NCI-H1092 treated with DMSO at 0.1 percent for 48 hours (cell line): ENCODE measurements around the gene LARP4B.

Experiments
- DNase-seq: peaks from one replicate; lab custom pipeline; 2025; lab: John Stamatoyannopoulos, UW

LARP4B gene

DNA sequence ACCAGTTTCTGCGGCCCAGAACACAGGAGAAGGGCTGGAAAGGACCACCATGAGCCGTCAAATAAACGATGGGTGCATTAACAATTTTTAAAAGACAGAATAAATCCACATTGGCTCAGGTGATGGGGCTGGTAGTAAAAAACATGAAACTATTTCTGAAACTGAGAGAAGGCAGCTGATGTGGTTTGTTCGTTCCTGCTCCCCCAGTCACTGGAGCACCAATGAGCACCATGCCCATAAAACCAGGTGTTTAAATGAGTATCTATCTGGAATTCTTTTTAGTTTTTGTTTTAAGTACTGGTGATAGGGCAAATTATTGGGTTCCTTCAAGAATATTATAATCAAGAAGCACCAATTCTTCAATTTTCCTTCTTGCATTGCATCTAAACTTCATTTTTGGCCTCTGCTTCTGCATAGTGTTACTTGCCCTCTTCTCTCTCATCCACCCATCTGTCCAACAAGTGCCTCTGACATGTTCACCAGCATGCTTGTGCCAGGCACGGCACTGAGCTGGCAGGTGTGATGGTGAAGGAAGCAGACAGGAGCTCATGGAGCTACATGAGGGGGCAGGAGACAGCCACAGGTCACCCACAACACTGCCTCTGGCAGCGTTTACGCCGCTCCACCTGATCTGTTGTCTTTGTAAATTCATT lies 65.5 kb downstream of the LARP4B start:
- DNase-seq: no peak

DNA sequence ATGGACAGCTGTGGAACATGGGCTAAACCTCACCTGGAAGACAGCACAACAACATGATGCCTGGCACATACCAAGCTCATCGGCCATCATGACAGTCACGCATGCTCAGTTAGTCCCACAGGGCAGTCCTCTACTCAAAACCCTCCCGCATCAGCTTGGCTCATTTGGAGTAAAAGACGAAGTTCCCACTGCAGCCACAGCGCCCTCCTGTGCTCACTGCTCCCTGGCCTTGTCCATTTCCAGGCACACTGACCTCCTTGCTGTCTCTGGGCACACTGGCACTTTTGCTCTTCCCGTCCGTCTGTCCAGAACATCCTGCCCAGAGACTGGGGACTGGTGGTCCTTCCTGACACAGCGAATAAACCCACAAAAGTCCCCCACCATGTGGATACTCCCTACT lies 66.2 kb downstream of the LARP4B start:
- DNase-seq: no peak

- DNase-seq: no peak
These were observed 71.0 kb downstream of the LARP4B start for GRCh38 chr10:860519-860918.

DNA sequence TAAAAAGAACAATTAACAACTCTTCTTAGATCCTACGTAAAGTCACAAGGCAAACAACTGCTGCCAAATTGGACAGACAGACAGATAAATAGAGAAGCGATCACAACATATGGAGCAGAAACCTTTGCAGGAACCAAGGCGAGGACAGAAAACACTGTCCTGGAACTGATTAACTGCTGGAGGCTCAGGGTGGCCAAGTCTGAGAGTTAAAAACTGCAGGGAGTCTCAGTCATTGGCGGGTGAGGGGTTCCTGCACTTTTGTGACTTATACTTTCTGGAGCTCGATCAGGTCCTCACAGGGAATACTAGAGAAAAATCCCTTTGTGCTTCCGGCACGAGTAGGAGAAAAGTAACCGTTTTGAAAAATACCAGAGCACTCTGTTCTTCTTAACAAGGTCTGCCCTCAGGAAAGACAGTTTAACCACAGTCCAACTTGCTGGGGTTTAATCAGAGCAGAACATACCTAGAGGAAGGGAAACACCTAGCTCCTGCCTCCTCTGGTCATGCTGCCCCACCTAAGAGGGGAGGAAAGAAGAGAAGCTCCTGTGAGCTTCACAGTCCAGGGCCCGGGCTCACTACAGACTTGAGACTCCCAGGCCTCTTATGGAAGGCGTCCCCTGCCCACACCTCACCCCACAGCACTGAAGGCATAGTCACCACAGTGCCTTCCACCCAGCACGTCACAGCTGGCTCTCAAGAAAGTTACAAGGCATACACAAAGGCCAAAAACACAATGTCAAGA lies 74.9 kb downstream of the LARP4B start:
- DNase-seq: no peak

- DNase-seq: no peak
These were observed 75.8 kb downstream of the LARP4B start for GRCh38 chr10:855671-856070.

DNA sequence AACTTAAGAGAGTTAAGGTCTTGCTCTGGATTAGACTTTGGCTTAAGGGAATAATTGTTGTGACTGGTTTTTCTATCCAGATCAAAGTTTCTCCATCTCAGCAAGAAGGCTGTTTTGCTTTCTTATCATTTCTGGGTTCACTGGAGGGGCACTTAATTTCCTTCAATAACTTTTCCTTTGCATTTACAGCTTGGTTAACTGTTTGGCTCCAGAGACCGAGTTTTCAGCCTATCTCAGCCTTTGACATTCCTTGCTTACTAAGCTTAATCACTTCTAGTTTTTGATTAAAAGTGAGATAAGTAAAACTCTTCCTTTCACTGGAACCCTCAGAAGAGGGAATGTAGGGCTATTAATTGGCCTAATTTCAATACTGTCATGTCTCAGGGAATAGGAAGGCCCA lies 76.4 kb downstream of the LARP4B start:
- DNase-seq: no peak

- DNase-seq: no peak
These were observed 78.5 kb downstream of the LARP4B start for GRCh38 chr10:853017-853416.

GRCh38 chr10:852386-852785 lies 79.1 kb downstream of the LARP4B start:
- no peak for DNase-seq

- no peak for DNase-seq
These were observed 79.6 kb downstream of the LARP4B start for GRCh38 chr10:851901-852300.

- DNase-seq: no peak
These were observed 81.4 kb downstream of the LARP4B start for GRCh38 chr10:850093-850492.

- DNase-seq: no peak
These were observed 83.6 kb downstream of the LARP4B start for GRCh38 chr10:847868-848267.

DNA sequence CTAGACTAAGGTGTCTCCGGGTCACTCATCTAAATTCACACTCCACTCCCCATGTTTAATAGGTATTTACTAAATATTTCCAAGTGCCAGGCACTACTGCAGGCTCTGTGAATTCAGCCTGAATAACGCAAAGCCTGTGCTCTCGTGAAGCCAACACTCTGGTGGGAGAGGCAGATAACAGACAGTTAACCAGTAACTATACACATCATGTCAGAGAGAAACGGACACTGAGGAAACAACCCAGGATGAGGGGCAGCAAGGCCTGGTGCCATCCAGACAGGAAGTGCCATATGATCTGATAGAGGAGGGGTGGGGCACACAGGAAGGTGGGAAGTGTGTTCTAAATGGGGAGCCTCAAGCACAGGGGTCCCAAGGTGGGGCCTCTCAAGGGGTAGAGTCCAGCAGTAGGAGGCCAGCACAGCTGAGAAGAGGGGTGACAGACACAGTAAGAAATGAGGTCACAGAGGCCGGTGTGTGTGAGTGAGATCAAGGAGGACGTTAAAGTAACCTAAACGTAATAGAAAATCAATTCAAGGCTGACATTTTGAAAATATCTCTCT lies 85.3 kb downstream of the LARP4B start:
- DNase-seq: no peak

DNA sequence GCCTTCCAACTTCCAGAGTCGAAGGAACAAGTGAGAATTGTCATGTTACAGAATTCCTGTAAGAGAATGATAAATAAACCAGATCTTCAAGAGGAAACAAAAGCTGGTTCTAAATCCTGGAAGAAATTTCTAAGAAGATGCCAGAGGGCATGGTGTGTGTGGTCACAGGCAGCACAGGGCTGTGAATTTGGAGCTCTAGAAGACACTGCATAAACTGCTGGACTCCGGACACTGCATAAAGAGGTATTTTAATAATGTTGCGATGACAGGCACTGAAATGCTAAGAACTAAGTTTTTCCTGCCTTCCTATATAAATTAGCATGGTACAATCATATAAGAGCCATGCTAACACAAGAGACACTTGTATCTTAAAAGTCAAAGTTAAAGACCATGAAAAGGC lies 86.0 kb downstream of the LARP4B start:
- DNase-seq: no peak

- no peak for DNase-seq
These were observed 87.0 kb downstream of the LARP4B start for GRCh38 chr10:844552-844951.

GRCh38 chr10:843703-844102 lies 87.8 kb downstream of the LARP4B start:
- no peak for DNase-seq

GRCh38 chr10:842795-843194 lies 88.7 kb downstream of the LARP4B start:
- no peak for DNase-seq

DNA sequence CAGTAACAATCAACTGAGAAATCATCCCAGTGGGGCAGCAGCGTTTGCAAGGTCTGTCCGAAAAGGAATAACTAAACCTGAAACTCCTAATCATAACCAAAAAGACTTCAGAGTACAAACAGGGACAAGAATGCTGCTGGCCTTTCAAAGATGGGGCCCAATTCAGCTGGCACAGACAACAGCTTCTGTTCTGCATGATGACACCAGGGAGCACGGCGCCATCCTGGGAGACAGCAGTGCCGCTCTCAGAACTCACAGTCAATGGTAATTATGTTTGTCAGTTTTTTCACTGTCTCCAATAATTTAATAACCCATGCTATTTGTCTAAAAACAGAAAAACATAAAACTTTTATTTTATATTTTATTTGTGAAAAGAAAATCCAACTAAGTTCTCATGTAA lies 90.0 kb downstream of the LARP4B start:
- no peak for DNase-seq

GRCh38 chr10:839550-840205 lies 91.8 kb downstream of the LARP4B start:
- DNase-seq: no peak

GRCh38 chr10:836782-837181 lies 94.7 kb downstream of the LARP4B start:
- DNase-seq: no peak

DNA sequence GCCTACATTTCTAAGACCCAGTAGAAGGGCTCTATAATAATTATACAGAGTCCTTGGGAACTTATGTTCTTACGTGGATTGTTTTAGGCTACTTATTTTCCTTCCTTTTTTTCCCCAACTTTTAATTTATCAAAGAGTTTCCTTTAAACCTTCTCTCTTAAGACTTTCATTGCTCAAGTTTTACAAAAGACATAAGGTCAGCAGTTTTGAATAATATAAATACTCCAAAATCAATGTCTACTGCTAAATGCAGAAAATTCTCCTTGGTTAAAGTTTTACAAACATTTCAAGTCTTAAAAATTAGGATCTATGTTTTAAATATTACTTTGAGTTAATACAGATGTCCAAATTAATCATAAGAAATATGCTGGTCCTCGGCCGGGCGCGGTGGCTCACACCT lies 97.0 kb downstream of the LARP4B start:
- no peak for DNase-seq

DNA sequence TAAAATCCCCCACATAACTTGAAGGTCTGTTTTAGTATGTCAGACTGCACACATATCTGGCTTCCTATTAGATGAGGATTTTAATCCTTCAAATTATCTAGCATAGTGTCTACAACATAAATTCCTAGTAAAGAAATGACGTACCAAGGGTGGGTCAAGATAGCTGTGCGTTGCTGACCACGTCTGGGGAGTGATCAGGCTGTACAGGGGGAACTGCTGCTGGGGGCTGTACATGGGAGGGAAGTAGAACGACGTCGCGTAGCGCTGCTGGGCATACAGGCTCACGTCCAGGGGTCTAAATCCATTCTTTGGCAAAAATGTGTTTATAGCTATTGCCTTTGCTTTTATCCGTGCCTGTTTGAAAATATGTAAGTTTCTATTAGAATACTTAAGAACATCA lies 102.3 kb downstream of the LARP4B start:
- DNase-seq: no peak

- DNase-seq: no peak
These were observed 103.3 kb downstream of the LARP4B start for GRCh38 chr10:828191-828590.

GRCh38 chr10:824946-825345 lies 106.6 kb downstream of the LARP4B start:
- no peak for DNase-seq
